GM18858 (cell line): ENCODE results near the gene TIGAR.
A peak's percentile ranks its signal among the peaks of the same experiment; 100 is the strongest.

Experiments used
- ATAC-seq: cut with Tn5 transposase; IDR thresholded peaks from one replicate; pipeline ENCODE4 v1.9.1; 2021; ENCODE audit not compliant: unreplicated experiment

Gene TIGAR

GRCh38 chr12:4301932-4302501, 19.0 kb upstream of the TIGAR start:
- no peak for ATAC-seq

- ATAC-seq = no peak
Measured at GRCh38 chr12:4302881-4303280, 18.1 kb upstream of the TIGAR start.

- ATAC-seq = no peak
Measured at GRCh38 chr12:4303750-4304149, 17.3 kb upstream of the TIGAR start.

GRCh38 chr12:4307593-4308333, 13.2 kb upstream of the TIGAR start:
- ATAC-seq = no peak

- ATAC-seq = no peak
Measured at GRCh38 chr12:4308334-4308950, 12.6 kb upstream of the TIGAR start.

- no peak for ATAC-seq
Measured at GRCh38 chr12:4311776-4312175, 9.2 kb upstream of the TIGAR start.

GRCh38 chr12:4312251-4312650, 8.8 kb upstream of the TIGAR start:
- ATAC-seq = no peak

GRCh38 chr12:4320497-4320852, 538 bp upstream of the TIGAR start:
- ATAC-seq = peak; percentile 20

GRCh38 chr12:4322726-4323125, 1.7 kb downstream of the TIGAR start:
- ATAC-seq = no peak

GRCh38 chr12:4323396-4323795, 2.4 kb downstream of the TIGAR start:
- no peak for ATAC-seq

- ATAC-seq = no peak
Measured at GRCh38 chr12:4324366-4324765, 3.4 kb downstream of the TIGAR start.

- ATAC-seq = no peak
Measured at GRCh38 chr12:4325966-4326365, 5.0 kb downstream of the TIGAR start.

GRCh38 chr12:4327293-4327692, 6.3 kb downstream of the TIGAR start:
- no peak for ATAC-seq

- ATAC-seq = no peak
Measured at GRCh38 chr12:4330203-4330602, 9.2 kb downstream of the TIGAR start.

- no peak for ATAC-seq
Measured at GRCh38 chr12:4331221-4331620, 10.2 kb downstream of the TIGAR start.

GRCh38 chr12:4331842-4332241, 10.8 kb downstream of the TIGAR start:
- ATAC-seq = no peak

GRCh38 chr12:4346931-4347330, 25.9 kb downstream of the TIGAR start:
- no peak for ATAC-seq

GRCh38 chr12:4353785-4354208, 32.8 kb downstream of the TIGAR start:
- no peak for ATAC-seq

GRCh38 chr12:4355156-4356040, 34.4 kb downstream of the TIGAR start:
- no peak for ATAC-seq

GRCh38 chr12:4356041-4356327, 35.0 kb downstream of the TIGAR start:
- ATAC-seq = no peak

GRCh38 chr12:4366090-4366489, 45.1 kb downstream of the TIGAR start:
- ATAC-seq = no peak

GRCh38 chr12:4369548-4369947, 48.5 kb downstream of the TIGAR start:
- no peak for ATAC-seq
